ENCODE measurements around the gene SMARCD2. TPM values are rescaled to one million over a fixed set of nuclear protein-coding genes. Genes with fewer than 3 reads are reported as not detected.
A peak's percentile ranks its signal among the peaks of the same experiment; 100 is the strongest.

Gene SMARCD2
- total RNA-seq, 1 donor from 2014 or later, result 18.8 TPM

DNA sequence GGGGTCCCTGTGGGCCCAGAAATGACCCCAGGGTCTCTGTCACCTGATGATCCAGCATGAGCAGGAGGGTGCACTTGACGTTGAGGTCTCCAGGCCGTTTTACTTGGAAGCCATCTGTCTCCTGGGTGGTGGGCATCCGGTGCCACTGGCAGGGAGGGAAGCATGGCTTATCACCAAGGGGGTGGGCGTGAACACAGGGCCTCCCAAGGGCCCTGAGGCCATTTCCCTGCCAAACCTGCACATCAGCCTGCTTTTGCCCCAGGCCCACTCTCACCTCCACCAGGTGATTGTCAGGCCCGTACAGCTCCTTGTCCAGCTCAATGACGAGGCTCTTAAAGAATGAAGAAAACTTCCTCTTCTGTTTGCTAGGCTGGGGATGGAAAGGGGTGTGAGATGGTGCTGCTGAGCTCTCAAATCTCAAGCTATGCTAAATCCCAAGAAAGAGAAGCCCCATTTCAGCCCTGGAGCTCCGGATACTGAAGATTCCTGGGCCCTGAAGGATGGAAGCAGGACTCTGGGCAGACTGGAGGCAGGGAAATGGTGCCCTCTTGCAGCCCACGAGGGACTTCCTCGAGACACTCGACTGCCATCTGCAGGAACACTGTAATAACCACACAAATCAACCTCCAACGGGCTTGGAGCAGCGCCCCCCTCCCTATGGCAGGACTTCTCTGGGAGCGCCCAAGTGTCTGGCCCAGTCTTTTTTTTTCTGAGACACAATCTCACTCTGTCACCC is 7.9 kb downstream of the SMARCD2 start:
- intact Hi-C loops (cut with DNase I), result no loop called here
- no peak for DNase-seq (ENCODE audit: low spot score)

GRCh38 chr17:63833741-63834373 is 8.6 kb downstream of the SMARCD2 start:
- intact Hi-C loops (cut with DNase I), result no loop called here
- no peak for DNase-seq (ENCODE audit: low spot score)

- no peak for DNase-seq (ENCODE audit: low spot score)
- intact Hi-C loops (cut with DNase I), result no loop called here
These were observed 9.3 kb downstream of the SMARCD2 start for GRCh38 chr17:63833026-63833740.

- no peak for DNase-seq (ENCODE audit: low spot score)
- intact Hi-C loops (cut with DNase I), result no loop called here
These were observed 10.0 kb downstream of the SMARCD2 start for GRCh38 chr17:63832455-63832854.

GRCh38 chr17:63832014-63832413 is 10.5 kb downstream of the SMARCD2 start:
- intact Hi-C loops (cut with DNase I), result no loop called here
- DNase-seq (ENCODE audit: low spot score), result no peak

DNA sequence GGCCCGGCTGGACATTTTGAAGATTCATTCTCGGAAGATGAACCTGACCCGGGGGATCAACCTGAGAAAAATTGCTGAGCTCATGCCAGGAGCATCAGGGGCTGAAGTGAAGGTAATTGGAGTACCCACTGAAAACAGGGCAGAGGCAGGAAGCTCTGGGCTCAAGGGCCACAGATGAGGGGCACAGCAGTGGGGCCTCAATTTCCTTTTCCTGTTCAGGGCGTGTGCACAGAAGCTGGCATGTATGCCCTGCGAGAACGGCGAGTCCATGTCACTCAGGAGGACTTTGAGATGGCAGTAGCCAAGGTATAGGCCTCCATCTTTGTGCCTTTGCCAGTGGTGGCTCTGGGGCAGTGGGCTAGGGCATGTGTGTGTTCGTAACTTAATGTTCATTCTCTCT is 11.0 kb downstream of the SMARCD2 start:
- no peak for DNase-seq (ENCODE audit: low spot score)
- intact Hi-C loops (cut with DNase I), result no loop called here

DNA sequence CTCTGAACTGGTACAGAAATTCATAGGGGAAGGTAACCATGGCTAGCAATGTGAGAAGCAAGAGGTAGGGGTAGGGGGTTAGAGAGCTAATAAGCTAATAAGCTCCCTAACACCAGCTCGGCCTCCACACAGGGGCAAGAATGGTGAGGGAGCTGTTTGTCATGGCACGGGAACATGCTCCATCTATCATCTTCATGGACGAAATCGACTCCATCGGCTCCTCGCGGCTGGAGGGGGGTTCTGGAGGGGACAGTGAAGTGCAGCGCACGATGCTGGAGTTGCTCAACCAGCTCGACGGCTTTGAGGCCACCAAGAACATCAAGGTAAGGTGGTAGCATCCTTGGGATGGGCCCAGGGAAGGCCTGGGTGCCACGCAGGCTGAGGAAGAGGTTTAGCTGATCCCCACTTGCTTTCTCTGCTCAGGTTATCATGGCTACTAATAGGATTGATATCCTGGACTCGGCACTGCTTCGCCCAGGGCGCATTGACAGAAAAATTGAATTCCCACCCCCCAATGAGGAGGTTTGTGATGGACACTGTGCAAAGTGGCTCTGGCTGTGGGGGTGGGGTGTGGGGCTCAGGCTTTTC is 11.5 kb downstream of the SMARCD2 start:
- intact Hi-C loops (cut with DNase I), result no loop called here
- no peak for DNase-seq (ENCODE audit: low spot score)

DNA sequence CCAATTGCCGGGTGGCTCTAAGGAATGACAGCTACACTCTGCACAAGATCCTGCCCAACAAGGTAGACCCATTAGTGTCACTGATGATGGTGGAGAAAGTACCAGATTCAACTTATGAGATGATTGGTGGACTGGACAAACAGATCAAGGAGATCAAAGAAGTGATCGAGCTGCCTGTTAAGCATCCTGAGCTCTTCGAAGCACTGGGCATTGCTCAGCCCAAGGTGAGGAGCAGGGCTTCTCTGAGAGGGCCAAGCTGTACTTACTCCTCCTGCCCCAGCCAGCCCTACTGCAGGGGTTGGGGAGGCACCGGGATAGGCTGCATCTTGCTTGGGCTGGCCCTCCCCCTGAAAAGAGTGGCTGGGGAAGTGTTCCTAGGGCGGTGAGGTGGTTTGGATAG is 12.2 kb downstream of the SMARCD2 start:
- intact Hi-C loops (cut with DNase I), result no loop called here
- DNase-seq (ENCODE audit: low spot score), result no peak

DNA sequence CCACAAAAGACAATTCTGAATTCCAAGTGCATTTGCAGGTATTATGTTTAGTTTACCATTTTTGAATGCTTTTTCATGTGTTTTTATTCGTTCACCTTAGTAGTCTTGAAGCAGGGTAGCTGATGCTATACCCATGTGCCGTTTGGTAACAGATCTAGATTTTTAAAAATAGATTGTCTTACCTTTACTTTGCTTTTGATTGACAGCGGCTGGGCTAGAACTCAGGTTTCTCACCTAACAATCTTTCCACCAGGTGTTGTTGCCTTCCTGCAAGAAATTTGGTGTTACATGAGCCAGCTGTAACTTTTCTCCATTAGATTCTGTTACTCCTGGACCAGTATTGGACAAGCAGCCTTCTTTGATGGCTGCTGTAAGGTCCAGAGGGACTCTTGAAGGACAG is 13.5 kb downstream of the SMARCD2 start:
- DNase-seq (ENCODE audit: low spot score), result no peak
- intact Hi-C loops (cut with DNase I), result no loop called here

DNA sequence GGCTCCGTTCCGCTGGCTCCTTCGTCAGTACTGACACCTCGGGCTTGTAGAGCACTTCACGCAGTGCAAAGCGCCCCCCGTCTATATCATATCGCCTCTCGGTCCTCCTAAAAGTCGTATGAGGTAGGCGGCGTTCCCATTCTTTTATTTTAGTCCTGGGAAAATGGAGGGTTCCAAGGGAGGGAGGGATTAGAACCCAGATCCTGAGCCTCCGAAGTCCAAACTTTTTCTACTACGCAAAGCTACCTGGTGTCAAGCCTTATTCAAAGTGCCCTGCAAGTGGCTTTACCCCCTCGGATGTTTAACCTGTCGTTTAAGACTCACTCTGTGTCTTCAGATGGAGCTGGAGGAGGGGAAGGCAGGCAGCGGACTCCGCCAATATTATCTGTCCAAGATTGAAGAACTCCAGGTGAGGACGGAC is 14.7 kb downstream of the SMARCD2 start:
- intact Hi-C loops (cut with DNase I), result loop anchor here (2.0 kb wide), 1 partner anchor 53 kb away; the partner anchor contains the start of gene DDX42
- DNase-seq (ENCODE audit: low spot score), result no peak

GRCh38 chr17:63827002-63827800 is 15.3 kb downstream of the SMARCD2 start, which contains the start of the genes FTSJ3 and PSMC5:
Gene FTSJ3, minus strand, starts transcription at chr17:63827663. Its CDS starts 761 bp downstream, at chr17:63826902.
Gene PSMC5, plus strand, starts transcription at chr17:63827431. Its CDS starts 60 bp downstream, at chr17:63827491.
- intact Hi-C loops (cut with DNase I), result loop anchor here (2.0 kb wide), 1 partner anchor 52 kb away; the partner anchor contains the start of gene DDX42
- DNase-seq (ENCODE audit: low spot score), result peak; percentile 98

- intact Hi-C loops (cut with DNase I), result loop anchor here (2.0 kb wide), 1 partner anchor 52 kb away; the partner anchor contains the start of gene DDX42
- DNase-seq (ENCODE audit: low spot score), result no peak
These were observed 15.9 kb downstream of the SMARCD2 start for GRCh38 chr17:63826468-63827001.

GRCh38 chr17:63824362-63824761 is 18.1 kb downstream of the SMARCD2 start:
- peak; percentile 61 for DNase-seq (ENCODE audit: low spot score)
- intact Hi-C loops (cut with DNase I), result no loop called here

DNA sequence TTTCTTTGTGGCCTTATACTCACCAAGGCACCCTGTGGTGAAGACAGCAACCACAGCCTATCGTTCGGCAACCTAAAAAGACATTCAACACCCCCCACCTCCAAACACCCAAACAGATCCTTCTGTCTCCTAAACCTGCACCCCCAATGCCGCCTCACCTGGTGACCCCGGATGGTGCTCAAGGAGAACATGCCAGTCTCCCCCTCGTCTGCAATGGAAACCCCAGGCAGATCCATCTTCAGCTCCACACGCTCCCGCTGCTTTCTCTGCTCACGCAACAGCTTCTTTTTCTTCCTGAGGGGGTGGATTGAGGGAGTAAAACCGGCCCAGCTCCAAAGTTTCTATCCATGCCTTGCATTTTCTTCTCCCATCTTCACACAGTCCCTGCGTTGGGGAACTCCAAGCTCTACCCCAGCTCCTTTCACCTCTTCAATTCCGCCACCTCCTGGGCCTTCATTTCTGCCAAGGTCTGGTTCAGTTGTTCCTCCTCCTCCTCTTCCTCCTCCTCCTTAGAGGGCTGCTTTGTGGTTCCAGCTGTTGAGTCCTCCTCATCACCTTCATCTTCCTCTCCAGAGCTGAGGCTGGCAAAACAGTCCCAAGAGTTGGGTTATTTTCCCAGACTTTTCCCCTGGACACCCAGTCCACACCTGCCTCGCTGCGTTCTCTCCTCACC is 18.7 kb downstream of the SMARCD2 start:
- intact Hi-C loops (cut with DNase I), result no loop called here
- DNase-seq (ENCODE audit: low spot score), result no peak

- intact Hi-C loops (cut with DNase I), result no loop called here
These were observed 19.9 kb downstream of the SMARCD2 start for GRCh38 chr17:63822537-63822936.

GRCh38 chr17:63821804-63822203 is 20.7 kb downstream of the SMARCD2 start:
- intact Hi-C loops (cut with DNase I), result no loop called here
- DNase-seq (ENCODE audit: low spot score), result no peak

More at GRCh38 chr17:63822537-63822936, 19.9 kb downstream of the SMARCD2 start:
- no peak for DNase-seq (ENCODE audit: low spot score)

DNA sequence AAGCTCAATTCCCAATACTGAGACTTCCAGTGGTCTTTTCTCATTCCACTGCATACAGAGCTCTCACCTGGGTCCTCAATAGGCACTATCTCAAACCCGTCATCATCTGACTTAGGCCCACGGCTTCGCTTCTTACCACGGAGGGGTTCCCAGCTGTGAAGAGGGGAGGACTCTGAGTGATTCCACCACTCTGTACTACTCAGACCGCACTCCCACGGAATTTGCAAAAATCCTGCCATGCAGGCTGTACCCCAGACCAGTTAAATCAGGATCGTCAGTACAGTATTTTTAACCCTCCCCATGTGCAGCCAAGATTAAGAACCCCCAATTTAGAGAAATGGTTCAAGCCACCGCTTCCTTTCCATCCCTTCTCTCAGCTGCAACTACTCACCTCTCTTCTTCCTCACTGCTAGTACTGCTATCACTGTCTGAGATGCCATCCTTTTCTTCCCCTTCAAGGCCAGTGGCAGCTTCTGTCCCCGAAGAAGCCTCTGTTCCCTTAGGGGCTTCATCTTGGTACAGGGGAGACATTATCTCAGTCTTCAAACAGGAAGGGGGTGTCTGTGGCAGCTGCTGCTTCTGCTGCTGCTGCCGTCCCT is 21.4 kb downstream of the SMARCD2 start:
- intact Hi-C loops (cut with DNase I), result no loop called here
- DNase-seq (ENCODE audit: low spot score), result no peak
